ENCODE results near the gene TEPSIN. TPM values are rescaled to one million over a fixed set of nuclear protein-coding genes. Genes with fewer than 3 reads are reported as not detected.

TEPSIN gene
- total and polyA plus RNA-seq, 2 of the 13 experiments (the other 11 are each of a cell fraction or from before 2014, with no cell fraction given), result 16.1 to 18.8 TPM

- CTCF ChIA-PET (ENCODE audit: low intra/inter-chr PET ratio, low total read pairs), result no interaction called here
Measured at GRCh38 chr17:81206166-81206565, 32.7 kb downstream of the TEPSIN start.

GRCh38 chr17:81204578-81204977 is 34.3 kb downstream of the TEPSIN start:
- in situ Hi-C loops (cut with HindIII; ENCODE audit: extremely low pct_ligation_motif_present, low pct_unique_long_range_greater_than_20kb) (no loop called here), intact Hi-C loops (cut with micrococcal nuclease; ENCODE audit: unreplicated experiment) (loop anchor here (5.0 kb wide), 1 partner anchor 62 kb away; no protein-coding TSS in a partner anchor)
- no peaks in the 10 kb centered on the region; the same call in 1 of the 2 replicates for H4K20me1 ChIP-seq (ENCODE audit: insufficient read depth, low read length)
- CTCF ChIA-PET (ENCODE audit: low intra/inter-chr PET ratio, low total read pairs), result no interaction called here
- no peak overlapping the region for H3K9ac ChIP-seq (ENCODE audit: insufficient read depth, low read depth, low read length)
- no TSS peak for BruUV-seq (replicated peaks)
- WGBS (ENCODE audit: low lambda C conversion rate), result 99% methylated on average over 8 of the region's 10 CpGs
- POLR2A ChIA-PET, result no interaction called here
- no peak overlapping the region for H3K4me2 ChIP-seq (ENCODE audit: low read depth, low read length)
- FAIRE-seq (no peak), ATAC-seq (no peak), DNase-seq (ENCODE audit: low spot score) (no peak)
- no peaks in the 10 kb centered on the region for H3K9me3 ChIP-seq (ENCODE audit: low read length)
- H3K27ac ChIP-seq (ENCODE audit: extremely low read length, insufficient read depth, low read length), result no peak overlapping the region
- TF ChIP-seq FOXK1 (CRISPR knock-in tag; IDR thresholded peaks at IDR 0.05; ENCODE audit: borderline replicate concordance, low read depth) (no peak), ZEB1 (IDR thresholded peaks at IDR 0.05; ENCODE audit: insufficient replicate concordance, low read depth) (no peak), KDM5A (IDR thresholded peaks at IDR 0.05; ENCODE audit: borderline replicate concordance, low read length) (no peak), ZNF678 (CRISPR knock-in tag; IDR thresholded peaks at IDR 0.05) (no peak), ZNF605 (CRISPR knock-in tag; IDR thresholded peaks at IDR 0.05) (no peak), ATM (IDR thresholded peaks at IDR 0.05; ENCODE audit: borderline replicate concordance) (no peak), NFIC (IDR thresholded peaks at IDR 0.05; ENCODE audit: low read length) (no peak), GZF1 (CRISPR knock-in tag; IDR thresholded peaks at IDR 0.05) (no peak), PRDM15 (CRISPR knock-in tag; IDR thresholded peaks at IDR 0.05) (no peak), ZNF382 (CRISPR knock-in tag; IDR thresholded peaks at IDR 0.05; ENCODE audit: borderline replicate concordance) (no peak)
- H2AFZ ChIP-seq (ENCODE audit: low read length), result no peak overlapping the region
- H3K27me3 ChIP-seq (ENCODE audit: control insufficient read depth in 1 of 2, insufficient read depth in 2 of 2, low read length in 2 of 2), result no peaks in the 10 kb centered on the region
- H3K4me1 ChIP-seq (ENCODE audit: insufficient read depth, low read length), result no peaks in the 10 kb centered on the region
- no peak overlapping the region for H3K4me3 ChIP-seq (replicated peaks in 1 of 3; ENCODE audit: insufficient read depth in 1 of 3, low read depth in 2 of 3, low read length in 3 of 3)
- no peaks in the 10 kb centered on the region for H3K79me2 ChIP-seq (ENCODE audit: insufficient read depth, low read length)
- peaks cover 19 to 56% of the 10 kb centered on the region in 2 experiments; a peak in 4 of 5 replicates for H3K36me3 ChIP-seq (replicated peaks in 1 of 2; ENCODE audit: control insufficient read depth in 1 of 2, insufficient read depth in 2 of 2, low read length in 2 of 2)

More at GRCh38 chr17:81206166-81206565, 32.7 kb downstream of the TEPSIN start:
- H3K4me1 ChIP-seq (ENCODE audit: insufficient read depth, low read length), result no peaks in the 10 kb centered on the region
- POLR2A ChIA-PET, result no interaction called here
- no TSS peak for BruUV-seq (replicated peaks)
- H3K9me3 ChIP-seq (ENCODE audit: low read length), result no peaks in the 10 kb centered on the region
- H2AFZ ChIP-seq (ENCODE audit: low read length), result no peak overlapping the region
- peaks cover 17 to 44% of the 10 kb centered on the region in 2 experiments; a peak in 4 of 5 replicates for H3K36me3 ChIP-seq (replicated peaks in 1 of 2; ENCODE audit: control insufficient read depth in 1 of 2, insufficient read depth in 2 of 2, low read length in 2 of 2)
- in situ Hi-C loops (cut with HindIII; ENCODE audit: extremely low pct_ligation_motif_present, low pct_unique_long_range_greater_than_20kb) (no loop called here), intact Hi-C loops (cut with micrococcal nuclease; ENCODE audit: unreplicated experiment) (no loop called here)
- TF ChIP-seq NR2F2 (IDR thresholded peaks at IDR 0.05; ENCODE audit: borderline replicate concordance, low read depth), result no peak
- no peaks in the 10 kb centered on the region for H3K27me3 ChIP-seq (ENCODE audit: control insufficient read depth in 1 of 2, insufficient read depth in 2 of 2, low read length in 2 of 2)
- ATAC-seq, result no peak
- no peak for FAIRE-seq
- 83% methylated on average over 4 of the region's 4 CpGs for WGBS (ENCODE audit: low lambda C conversion rate)
- H3K4me2 ChIP-seq (ENCODE audit: low read depth, low read length), result no peak overlapping the region
- H3K27ac ChIP-seq (ENCODE audit: extremely low read length, insufficient read depth, low read length), result no peak overlapping the region
- H3K9ac ChIP-seq (ENCODE audit: insufficient read depth, low read depth, low read length), result no peak overlapping the region
- DNase-seq (ENCODE audit: low spot score), result no peak
- H3K4me3 ChIP-seq (replicated peaks in 1 of 3; ENCODE audit: insufficient read depth in 1 of 3, low read depth in 2 of 3, low read length in 3 of 3), result no peak overlapping the region
- no peaks in the 10 kb centered on the region; the same call in 1 of the 2 replicates for H4K20me1 ChIP-seq (ENCODE audit: insufficient read depth, low read length)
- no peaks in the 10 kb centered on the region for H3K79me2 ChIP-seq (ENCODE audit: insufficient read depth, low read length)
